HG03442 (cell line): Measurements from ENCODE around the gene CCDC69.

Source experiments
- ATAC-seq: cut with Tn5 transposase; IDR thresholded peaks from one replicate; pipeline ENCODE4 v1.9.1; 2021; ENCODE audit warnings: mild to moderate bottlenecking, moderate library complexity; ENCODE audit not compliant: unreplicated experiment

CCDC69 gene

DNA sequence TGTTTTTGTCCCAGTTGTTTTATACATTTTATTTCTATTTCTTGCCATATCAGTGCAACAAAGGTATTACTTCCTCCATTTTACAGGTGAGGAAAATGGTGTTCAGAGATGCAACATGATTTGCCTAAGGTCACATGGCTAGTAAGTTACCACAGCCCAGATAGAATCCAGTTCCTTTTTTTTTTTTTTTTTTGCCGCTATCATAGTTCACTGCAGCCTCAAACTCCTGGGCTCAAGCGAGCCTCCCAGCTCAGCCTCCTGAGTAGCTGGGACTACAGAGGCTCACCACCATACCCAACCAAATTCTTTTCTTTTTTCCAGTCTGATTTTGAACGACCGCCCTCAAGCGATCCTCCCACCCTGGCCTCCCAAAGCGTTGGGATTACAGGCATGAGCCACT, 480 bp upstream of the CCDC69 start:
- no peak for ATAC-seq

DNA sequence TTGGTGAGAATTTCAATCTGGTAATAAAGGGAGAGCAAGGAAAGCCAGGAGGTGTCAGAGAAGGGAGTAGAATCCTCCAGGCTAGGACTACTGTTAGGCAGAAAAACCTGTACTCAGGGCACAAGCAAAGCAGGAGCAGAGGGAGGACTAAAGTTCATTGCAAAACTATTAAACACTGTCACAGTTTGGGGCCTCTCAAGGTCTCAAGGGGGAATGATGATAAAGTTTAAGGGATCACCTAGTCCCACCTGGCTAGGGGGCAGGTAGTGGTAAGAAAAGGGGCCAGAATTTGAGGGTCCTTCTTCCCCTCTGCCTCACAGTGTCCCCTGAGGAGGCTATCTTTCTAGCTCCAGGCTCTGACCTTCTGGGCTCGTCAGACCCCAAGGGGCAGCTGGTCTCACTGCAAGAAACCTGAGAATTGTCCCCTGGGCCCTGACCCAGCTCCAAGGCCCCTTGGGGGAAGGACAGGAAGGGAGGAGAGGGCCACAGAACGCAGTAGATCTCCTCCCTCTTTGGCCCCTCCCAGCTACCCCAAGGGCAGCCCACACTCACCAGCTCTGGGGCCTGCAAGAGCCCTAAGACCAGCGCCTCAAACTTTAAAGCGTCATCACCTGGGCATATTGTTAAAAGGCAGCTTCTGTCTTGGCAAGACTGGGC, 974 bp downstream of the CCDC69 start:
- ATAC-seq = peak; percentile 62

DNA sequence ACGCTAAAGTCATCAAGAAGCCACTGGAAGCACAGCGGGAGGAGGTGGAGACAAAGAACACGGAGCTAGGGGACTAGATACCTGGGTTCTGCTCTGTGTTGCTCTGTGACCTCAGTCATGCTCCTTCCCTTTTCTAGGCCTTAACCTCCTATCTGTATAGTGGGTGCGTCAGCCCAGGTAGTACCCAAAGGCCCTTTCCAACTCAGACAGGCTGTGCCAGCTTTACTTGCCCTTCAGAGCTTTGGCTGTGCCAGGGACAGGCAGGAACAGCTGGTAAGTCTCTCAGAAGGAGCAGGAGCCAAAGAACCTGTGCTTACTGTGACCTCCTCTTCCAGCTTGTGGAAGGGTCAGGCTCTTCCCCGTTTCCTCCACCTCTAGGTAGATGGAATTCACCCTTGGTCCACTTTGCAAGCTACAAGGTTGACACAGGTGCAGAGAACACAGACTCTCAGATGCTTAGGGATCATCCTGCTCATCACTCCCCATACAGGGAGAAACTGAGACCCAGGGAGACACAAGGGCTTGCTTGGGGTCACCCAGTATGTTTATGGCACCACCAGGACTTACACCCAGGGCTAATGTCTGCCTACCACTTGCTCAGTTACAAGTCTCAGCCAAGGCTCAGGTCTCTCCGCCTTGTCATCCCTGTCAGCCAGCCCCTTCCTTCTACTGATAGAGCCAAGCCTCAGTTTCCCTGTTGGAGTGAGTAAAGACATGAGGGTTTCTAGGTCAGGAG, 1.7 kb downstream of the CCDC69 start:
- no peak for ATAC-seq

DNA sequence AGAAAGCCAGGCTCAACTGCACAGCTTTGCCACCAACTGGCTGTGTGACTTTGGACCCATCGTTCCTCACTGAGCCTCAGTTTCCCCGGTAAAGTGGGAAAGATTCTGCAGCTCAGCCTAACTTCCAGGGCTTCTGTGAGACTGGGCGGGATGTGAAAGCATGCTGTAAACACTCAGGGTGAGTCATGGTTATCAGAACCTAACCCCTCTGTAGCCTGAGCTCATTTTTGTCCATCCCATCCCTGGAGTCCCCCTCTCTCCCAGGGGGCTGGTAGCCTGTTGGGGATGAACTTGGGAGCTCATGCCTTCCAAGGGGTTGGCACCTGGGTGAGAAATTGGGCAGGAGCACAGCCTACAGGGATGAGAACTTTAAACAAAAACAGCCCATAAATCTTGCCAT, 2.3 kb downstream of the CCDC69 start:
- ATAC-seq = no peak

DNA sequence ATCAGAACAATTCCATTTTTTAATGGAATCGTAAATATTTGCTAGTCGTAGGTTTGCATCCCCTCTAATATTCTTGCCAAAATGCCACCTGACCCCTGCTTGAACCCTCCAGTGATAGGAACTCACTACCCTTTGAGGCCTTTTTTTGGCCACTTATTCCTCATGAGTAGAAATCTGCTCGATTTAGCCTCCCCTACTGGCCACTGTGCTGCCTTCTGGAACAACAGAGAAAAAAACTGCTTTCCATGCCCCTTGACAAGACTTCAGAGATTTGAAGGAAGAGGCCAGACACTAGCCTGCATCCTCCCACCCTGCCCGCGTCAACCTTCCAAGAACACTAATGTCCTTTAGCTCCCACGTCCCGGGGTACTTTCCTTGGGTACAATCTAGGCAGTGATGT, 4.1 kb downstream of the CCDC69 start:
- ATAC-seq = no peak

DNA sequence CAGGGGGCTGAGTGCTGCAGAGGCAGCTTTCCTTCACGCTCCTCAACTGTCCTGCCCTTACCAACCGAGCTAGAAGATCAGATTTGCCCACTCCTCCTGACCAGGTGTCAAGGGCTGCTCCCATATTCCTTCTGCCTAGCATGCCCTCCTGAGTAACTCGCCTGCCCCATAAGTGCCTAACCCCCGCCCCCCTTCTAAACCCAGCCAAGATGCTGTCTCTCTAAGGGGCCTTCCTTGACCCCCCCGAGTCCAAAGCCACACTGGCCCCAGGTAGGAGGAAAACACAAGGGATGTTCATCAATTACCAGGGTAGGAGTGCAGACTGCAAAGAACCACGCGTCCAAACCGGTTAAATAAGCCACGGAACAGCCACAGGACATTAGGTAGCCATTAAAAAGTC, 4.8 kb downstream of the CCDC69 start:
- ATAC-seq = no peak

DNA sequence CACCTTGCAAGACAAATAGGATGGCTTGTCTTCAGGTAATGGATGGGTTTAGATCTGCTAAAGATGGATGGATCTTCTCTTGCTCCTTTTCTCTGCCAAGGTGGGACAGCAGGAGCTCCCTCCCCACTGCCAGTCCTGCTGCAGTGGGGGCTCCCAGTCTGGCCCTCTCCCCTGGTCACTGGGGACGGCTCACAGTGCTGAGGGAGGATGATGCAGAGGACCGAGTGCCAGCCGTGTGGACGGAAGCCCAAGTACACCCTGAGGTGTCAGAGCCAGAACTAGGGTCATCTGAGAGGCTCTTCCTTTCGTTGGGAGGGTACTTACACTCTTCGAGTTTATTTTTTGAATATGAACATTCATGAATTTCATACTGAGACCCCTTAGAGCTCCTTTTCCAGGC, 5.7 kb downstream of the CCDC69 start:
- no peak for ATAC-seq

DNA sequence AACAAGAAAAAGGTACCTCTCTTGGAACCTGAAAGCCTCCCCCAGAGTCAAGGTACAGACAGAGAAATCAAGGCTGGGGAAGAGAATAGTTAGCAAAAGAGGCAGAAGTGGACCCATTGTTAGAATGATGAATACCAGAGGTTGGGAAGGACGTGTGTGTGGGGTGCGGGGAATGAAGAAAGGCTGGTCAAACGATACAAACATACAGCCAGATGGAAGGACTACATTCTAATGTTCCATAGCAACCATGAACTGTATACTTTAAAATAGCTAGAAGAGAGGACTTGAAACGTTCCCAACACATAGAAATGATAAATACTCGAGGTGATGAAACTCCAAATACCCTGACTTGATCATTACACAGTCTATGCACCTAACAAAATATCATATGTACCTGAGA, 7.1 kb downstream of the CCDC69 start:
- ATAC-seq = no peak

DNA sequence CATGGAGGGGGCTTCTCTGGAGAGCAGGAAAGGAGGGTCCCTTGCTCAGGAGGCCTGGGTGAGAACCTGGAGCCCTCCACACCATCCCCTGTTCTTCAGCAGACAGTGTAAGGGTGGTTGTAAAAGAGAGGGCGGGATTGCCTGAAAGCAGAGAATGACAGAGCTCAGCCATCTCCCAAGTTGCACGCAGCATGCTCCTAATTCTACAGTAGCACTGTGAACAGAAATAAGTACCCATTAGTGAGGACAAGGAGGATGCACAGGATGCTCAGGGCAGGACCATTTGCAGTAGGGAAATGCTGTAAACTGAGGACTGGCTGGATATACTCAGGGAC, 8.4 kb downstream of the CCDC69 start:
- ATAC-seq = no peak

DNA sequence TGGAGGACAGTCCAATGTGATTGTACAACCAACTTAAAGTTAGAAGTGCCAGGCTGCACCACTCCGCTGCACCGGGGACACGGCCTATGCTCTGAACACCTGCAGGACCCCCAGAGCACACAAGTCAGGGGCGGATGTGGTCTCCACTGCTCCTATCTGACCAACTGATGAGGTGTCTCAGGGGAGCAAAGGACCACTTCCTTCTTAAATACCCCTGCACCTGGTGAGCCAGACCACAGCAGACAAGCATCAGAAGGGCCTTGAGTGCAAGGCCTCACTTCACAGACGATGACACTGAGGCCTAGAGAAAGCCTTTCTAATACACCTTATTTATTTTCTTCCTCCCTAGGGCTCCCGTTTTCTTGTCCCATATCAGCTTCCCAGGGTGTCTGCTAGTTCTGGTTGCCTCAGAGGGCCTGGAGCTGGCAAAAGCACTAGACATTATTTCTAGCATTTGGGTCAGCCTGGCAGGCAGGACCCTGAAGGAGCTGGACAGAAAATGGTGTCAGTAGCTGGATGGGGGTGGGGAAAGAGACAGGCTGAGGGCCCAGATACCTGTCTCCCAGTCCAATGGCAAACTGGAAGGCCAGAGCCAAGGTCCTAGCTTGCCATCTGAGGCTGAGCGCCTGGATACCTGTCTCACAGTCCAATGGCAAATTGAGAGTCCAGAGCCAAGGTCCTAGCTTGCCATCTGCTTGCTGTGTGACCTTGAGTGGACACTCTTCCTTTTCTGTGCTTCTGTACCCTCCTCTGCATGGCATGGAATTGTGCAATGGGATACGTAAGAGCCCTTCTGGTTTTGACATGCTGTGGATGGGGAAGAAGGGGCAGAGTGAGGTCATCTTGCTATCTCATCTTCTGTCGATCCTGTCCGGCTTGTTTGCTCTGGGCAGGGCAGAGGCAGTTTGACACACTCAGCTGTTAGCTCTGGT, 9.0 kb downstream of the CCDC69 start:
- ATAC-seq = peak; percentile 42

DNA sequence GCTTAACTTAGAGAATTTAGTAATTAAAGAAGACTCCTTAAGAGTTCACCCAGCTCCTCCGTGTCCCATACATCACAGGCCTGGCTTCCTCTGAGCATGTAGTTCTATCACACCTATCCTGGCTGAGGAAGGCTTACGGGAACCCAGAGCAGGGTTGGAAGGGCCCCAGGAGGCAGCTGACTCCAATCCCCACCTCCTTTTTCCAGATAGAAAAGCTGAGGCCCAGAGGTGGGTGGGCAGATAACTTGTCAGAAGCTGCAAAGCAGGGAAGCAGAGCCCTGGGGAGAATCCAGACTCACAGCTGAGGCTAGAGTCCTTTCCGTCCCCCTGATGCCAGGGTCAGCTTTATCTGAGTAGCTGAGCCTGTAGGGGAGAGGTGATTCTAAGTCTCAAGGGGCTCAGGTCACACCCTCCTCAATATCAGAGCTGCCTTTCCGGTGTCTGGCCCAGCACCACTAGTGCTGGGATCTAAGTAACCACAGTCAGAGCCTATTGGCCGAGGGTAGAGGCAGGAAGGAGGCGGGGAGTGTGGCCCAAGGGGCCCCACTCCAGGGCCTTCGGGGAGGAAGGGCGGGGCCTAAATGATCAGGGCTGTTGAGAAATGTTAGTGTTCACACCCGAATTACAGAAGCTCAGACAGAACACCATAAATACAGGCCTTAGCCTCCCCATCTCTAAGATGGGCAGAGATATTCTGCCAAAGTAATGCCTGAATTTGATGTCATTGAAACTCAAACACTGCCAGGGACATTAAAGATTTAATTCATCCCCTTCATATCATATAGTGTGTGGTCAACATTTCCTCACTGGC, 9.9 kb downstream of the CCDC69 start:
- peak; percentile 77 for ATAC-seq

DNA sequence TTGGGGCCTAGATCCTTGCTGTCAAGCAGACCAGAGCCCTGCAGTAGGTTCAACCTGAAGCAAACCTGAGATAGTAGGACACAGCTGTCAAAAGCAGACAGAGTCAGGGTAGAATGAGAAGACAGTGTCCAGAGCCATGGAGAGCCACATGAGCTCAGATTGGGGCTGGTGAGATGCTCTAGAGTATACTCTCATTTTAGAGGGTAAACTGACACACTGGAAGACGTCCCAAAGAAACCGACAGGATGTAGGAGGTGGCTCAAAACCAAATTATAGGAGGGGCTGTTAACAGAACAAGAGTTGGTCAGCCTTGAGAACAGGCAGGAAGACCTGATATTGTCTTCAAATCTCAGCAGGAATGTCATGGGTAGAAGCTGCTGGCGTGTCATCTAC, 11.5 kb downstream of the CCDC69 start:
- ATAC-seq = no peak

DNA sequence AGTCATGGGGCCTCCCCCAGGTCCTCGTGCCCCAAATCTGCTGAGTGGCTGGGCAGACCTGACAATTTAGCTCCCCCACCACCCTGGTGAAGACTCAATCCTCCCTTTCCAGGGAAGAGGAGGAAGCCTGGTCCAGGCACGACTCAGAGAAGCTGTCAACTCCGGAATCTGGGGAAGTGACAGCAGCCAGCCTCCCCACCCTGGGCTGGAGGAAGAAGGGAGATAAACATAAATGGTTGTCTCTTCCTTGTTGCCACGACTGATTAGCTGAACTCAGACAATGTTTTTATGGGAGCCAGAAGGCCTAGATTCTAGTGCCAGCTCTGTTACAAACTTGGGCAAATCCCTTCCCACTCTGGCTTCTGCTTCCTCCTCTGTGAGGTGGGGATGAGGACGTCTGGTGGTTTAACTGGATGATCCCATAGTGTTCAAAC, 15.4 kb downstream of the CCDC69 start:
- no peak for ATAC-seq

DNA sequence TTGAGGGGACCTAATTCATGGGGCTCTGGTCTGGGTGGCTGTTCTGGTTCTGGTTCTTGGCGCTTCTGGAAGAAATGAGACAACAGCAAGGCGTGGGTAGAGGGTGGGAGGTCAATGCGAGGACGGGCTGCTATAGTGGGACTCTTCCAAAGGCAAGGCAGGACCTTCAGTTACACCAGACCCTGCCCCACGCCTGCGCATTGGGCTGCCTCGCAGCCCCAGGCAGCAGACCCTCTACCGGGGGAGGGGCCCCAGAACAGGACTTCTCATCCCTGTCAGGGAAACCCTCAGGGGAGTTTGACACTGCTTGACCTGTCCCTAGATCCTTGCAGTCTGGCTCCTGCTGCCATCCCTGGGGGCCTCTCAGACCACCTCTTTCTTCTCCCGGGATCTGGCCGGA, 18.5 kb downstream of the CCDC69 start:
- no peak for ATAC-seq

DNA sequence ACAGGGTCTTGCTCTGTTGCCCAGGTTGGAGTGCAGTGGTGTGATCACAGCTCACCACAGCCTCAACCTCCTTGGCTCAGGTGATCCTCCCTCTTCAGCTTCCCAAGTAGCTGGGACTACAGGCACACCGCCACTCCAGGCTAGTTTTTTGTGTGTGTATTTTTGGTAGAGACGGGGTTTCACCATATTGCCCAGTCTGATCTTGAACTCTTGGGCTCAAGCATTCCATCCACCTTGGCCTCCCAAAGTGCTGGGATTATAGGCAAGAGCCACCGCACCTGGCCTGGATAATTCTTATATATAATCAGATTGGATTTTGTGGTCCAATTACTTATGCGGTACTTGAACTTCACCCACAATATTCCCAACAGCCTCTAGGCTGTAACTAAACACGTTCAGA, 19.8 kb downstream of the CCDC69 start:
- no peak for ATAC-seq

DNA sequence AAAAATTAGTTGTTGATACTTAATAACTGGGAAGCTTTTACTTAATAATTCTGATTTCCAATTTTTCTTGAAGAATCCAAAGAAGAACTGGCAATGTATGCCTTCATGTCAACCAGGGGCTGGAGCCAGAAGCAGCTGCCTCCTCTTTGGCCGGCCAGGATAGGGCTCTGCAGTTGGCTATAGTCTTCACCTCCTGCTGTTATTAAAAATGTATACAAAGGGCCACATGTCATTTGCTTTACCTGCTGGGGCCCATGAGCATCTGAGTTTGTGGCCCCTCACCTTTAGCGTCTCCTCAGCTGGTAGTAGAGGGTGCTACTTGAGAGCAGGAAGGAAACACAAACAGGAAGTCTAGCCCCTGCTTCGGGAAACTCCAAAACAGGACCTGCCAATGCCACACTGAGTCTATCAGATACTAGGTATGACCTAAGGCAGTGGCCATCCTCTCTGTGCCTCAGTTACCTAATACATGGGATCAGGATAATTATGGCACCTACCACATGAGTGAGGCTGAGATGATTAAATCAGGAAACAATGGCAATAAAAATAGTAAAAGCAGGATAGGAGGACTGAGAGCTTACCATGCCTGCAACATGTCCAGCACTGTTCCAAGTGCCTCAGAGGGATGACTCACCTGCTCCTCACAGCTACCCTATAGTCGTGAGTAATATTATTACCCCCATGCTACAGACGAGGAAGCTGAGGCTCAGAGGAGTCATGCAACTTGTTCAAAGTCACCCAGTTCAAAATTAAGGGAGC, 21.3 kb downstream of the CCDC69 start:
- ATAC-seq = no peak

DNA sequence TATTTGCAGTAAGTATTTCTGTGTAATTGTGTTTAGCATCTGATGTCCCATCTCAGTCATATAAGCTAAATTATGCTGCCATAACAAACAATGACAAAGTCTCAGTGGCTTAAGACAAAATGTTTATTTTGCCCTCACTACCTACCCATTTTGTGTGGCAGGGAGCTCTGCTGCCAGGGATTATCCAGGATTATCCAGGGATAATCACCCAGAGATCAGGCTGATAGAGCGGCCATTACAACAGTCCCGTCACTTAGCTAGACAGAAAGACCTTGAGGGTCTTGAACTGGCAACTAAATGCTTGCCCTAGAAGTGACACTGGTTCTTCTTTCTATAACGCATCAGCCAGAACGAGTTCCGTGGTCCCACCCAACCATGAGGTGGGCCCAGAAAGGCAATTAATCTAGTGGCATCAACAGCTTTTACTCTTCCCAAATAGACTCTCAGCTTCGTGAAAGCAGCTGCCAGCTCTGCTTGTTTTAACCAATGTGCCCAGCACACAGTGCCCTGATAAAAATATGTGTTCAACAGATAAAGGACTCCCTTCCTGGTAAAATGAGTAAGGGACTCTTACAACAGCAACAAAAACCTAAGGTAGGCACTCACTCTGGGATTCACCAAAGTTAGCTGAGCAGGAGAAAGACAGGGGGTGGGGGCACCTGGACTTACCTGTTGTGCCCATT, 22.8 kb downstream of the CCDC69 start:
- ATAC-seq = no peak

DNA sequence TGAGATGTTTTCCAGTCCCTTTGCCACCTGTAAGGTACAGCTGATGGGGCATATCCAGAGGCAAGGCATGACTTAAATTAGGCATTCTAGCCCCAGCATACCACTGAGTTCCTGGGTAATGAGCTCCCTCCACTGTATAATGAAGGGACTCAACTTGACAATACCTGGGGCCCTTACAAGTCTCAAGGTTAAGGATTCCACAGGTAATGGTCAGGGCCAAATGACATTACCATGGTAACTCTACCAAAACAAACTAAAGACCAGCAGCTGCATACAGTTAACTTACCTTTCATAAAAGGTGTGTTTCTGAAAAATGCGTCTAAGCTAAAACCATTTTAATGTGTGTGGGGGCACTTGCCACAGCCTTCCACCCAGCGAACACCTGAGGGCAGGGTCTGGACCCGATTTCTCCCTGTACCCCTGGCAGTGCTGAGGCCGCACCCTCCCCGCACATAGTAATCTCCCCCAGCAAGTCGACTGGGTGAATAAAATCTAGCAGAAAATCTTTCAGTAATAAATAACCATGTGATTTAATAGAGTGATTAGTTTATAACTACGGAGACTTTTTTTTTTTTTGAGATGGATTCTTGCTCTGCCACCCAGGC, 24.2 kb downstream of the CCDC69 start:
- ATAC-seq = no peak

DNA sequence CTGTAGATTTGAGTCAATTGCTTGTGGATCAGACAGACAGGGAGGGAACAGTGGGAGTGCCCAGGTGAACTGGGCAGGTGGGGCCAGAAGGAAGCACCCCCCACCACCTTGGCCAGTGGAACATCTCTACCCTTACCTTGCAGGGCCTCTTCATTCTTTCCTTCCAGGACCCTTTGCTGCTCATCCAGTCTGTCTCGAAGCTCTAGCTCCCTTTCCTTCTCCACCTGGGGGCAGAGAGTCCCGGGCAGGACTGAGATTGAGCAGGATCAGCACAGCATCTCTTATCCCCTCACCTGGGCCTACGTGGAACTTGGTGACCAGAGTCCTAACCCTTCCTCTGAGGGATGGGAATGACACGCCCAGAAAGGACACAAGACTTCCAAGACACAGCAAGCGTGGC, 25.0 kb downstream of the CCDC69 start:
- ATAC-seq = no peak
